Prostate gland (tissue), 2 donors: ENCODE data around the gene RNF26. TPM values are rescaled to one million over a fixed set of nuclear protein-coding genes. Genes with fewer than 3 reads are reported as not detected.

Source experiments
- DNase-seq: peaks from one replicate; pipeline ENCODE4 v3.0.0-alpha.2; 2019; ENCODE audit warnings: low spot score
- H3K27ac ChIP-seq, 2 donors: fragments of 200-600 bp; sonication (generic); 2 replicates each; pipeline ENCODE4 v1.5.1; 2017 to 2019
- H3K27me3 ChIP-seq: fragments of 200-600 bp; sonication (generic); replicated peaks from 2 replicates; pipeline ENCODE4 v1.5.1; 2019; ENCODE audit not compliant: insufficient read depth
- H3K36me3 ChIP-seq, 2 donors: fragments of 200-600 bp; sonication (generic); 1 replicate in 1 of 2; 2 replicates in 1 of 2; pipeline versions ENCODE4 v1.5.1 to v1.8.1; 2017 to 2019
- H3K4me1 ChIP-seq: fragments of 200-600 bp; sonication (generic); replicated peaks from 2 replicates; pipeline ENCODE4 v1.5.1; 2019
- H3K4me3 ChIP-seq, 2 donors: fragments of 200-600 bp; sonication (generic); 2 replicates each; pipeline ENCODE4 v1.5.1; 2017 to 2019
- H3K9me3 ChIP-seq: fragments of 200-600 bp; sonication (generic); 2 replicates; pipeline ENCODE4 v1.5.1; 2017
- POLR2A ChIP-seq: fragments of 450-650 bp; IDR thresholded peaks from one replicate; pipeline ENCODE4 v1.6.1; 2016; ENCODE audit warnings: antibody characterized with exemption, mild to moderate bottlenecking
- POLR2AphosphoS5 ChIP-seq: sonication (generic); formaldehyde crosslinking; IDR thresholded peaks from one replicate; pipeline ENCODE4 v1.6.1; 2017; ENCODE audit warnings: antibody characterized with exemption
- WGBS: methylation state at CpG from one replicate; pipeline ENCODE4 v1.1.5; 2018; 5-methylcytosine and 5-hydroxymethylcytosine counted together
- intact Hi-C: fragments of 100-400 bp; cut with DNase I; formaldehyde crosslinking; loops from one replicate; pipeline ENCODE4 v1.14.2; 2022
- total RNA-seq, 2 donors: library from RNA; depleted of rRNA; stranded (reverse); fragments of >200 nt; gene quantifications; one replicate each; pipeline ENCODE4 v1.1.0, GENCODE V29; 2016
- TF ChIP-seq, protein P1 (sequence below), 4 experiments: fragments of 200-600 bp in 2 of 4; fragments of 450-650 bp in 2 of 4; sonication (generic) in 2 of 4; IDR thresholded peaks; 1 replicate in 3 of 4; 2 replicates in 1 of 4; pipeline ENCODE4 v1.5.1; 2016 to 2019; ENCODE audit warnings: antibody characterized with exemption in 4 of 4, mild to moderate bottlenecking in 2 of 4, moderate library complexity in 2 of 4

The RNF26 gene
- total RNA-seq, result 10 to 100 TPM; 17.6 to 34.2 TPM

DNA sequence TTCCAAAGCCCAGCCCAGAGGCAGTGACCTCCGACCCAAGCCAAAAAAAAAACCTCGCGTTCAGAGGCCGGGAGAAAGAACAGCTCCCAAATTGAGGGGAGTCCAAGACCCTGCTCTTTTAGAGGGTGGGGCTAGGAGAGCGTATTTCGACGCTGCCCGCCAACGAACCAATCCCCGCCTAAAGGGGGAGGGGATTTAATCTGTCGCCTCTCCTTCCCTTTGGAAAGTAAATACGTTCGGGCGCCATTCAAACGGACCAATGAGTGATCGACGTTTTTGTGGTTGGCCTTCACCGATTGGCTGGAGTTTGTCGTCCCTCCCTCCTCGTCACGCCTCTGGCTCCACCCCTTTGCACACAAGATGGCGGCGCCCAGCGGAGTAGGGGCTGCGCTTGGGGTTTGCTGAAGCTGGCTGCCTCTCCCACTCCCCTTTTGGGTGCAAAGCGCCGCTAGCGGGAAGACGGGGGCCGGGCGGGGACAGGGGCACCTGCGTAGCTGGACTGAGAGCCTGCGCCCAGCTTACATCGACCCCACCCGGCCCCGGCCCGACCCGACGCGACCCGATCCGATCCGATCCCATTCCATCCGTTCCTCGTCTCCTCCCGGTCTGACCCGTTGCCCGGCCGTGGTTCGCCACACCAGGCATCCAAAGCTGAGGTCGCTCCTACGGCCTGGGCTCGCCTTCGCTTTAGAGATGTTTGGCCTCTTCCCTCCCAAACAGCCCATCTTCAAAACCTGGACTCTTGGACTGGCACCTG, at the start of gene RNF26:
Gene RNF26, plus strand, starts transcription at position 354 of the 757 bp plus-strand sequence. CDS start 596 bp downstream, outside the sequence.
- DNase-seq, result peak; percentile 97
- Histone ChIP-seq H3K4me1 (peaks cover 11% of the 10 kb centered on the region), H3K9me3 (no peaks in the 10 kb centered on the region), H3K36me3 (no peaks in the 10 kb centered on the region), H3K27ac (peak within 1 kb of the TSS; percentile 77 to 80), H3K4me3 (peak within 1 kb of the TSS; percentile 63 to 84), H3K27me3 (no peaks in the 10 kb centered on the region)
- TF ChIP-seq POLR2AphosphoS5 (peak; percentile 95), POLR2A (peak; percentile 70)
- TF ChIP-seq, protein P1, sequence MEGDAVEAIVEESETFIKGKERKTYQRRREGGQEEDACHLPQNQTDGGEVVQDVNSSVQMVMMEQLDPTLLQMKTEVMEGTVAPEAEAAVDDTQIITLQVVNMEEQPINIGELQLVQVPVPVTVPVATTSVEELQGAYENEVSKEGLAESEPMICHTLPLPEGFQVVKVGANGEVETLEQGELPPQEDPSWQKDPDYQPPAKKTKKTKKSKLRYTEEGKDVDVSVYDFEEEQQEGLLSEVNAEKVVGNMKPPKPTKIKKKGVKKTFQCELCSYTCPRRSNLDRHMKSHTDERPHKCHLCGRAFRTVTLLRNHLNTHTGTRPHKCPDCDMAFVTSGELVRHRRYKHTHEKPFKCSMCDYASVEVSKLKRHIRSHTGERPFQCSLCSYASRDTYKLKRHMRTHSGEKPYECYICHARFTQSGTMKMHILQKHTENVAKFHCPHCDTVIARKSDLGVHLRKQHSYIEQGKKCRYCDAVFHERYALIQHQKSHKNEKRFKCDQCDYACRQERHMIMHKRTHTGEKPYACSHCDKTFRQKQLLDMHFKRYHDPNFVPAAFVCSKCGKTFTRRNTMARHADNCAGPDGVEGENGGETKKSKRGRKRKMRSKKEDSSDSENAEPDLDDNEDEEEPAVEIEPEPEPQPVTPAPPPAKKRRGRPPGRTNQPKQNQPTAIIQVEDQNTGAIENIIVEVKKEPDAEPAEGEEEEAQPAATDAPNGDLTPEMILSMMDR (IDR thresholded peaks at IDR 0.05), result no peak
- intact Hi-C loops, result no loop called here
- WGBS, result 0% methylated on average over 48 of the region's 54 CpGs

DNA sequence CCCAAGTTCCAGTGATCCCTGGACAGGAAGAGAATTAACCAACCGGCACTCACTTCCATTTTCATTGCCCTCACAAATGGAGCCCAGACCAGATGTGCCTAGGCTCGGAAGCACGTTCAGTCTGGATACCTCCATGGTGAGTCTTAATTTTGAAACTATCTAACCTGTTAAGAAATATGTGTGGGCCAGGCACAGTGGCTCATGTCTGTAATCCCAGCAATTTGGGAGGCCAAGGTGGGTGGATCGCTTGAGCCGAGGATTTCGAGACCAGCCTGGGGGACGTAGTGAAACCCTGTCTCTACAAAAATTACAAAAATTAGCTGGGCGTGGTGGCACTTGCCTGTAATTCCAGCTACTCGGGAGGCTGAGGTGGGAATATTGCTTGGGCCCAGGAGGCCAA, 48.9 kb upstream of the RNF26 start:
- no peak overlapping the region for H3K4me3 ChIP-seq
- intact Hi-C loops, result loop anchor here (5.0 kb wide), 1 partner anchor 78 kb away; the partner anchor contains the start of gene CBL
- no peak overlapping the region for H3K27ac ChIP-seq

DNA sequence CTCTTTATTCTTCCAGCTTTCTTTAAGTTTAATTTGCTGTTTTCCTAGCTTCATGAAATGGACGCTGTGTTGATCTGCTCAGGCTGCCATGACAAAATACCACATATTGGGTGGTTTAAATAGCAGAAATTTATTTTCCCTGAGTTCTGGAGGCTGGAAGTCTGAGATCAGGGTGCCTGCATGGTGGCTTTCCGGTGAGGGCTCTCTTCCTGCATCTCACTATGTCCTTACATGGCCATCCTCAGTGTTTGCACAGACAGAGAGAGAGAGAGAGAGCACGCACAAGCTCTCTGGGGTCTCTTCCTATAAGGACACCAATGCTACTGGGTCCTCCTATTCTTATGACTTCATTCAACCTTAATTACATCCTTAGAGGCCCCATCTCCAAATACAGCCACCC, 46.1 kb upstream of the RNF26 start:
- Histone ChIP-seq H3K27me3 (no peaks in the 10 kb centered on the region), H3K27ac (no peak overlapping the region), H3K9me3 (no peaks in the 10 kb centered on the region), H3K4me3 (no peak overlapping the region), H3K36me3 (no peaks in the 10 kb centered on the region), H3K4me1 (no peaks in the 10 kb centered on the region)
- intact Hi-C loops, result loop anchor here (5.0 kb wide), 1 partner anchor 81 kb away; the partner anchor contains the start of gene CBL
- no peak for DNase-seq
- TF ChIP-seq, protein P1 (IDR thresholded peaks at IDR 0.05), result no peak
- no peak for TF ChIP-seq POLR2AphosphoS5
- TF ChIP-seq POLR2A, result no peak
- 85% methylated on average over 3 of the region's 3 CpGs for WGBS

More for the DNA sequence above, 48.9 kb upstream of the RNF26 start:
- TF ChIP-seq POLR2A (no peak), POLR2AphosphoS5 (no peak)
- TF ChIP-seq, protein P1 (IDR thresholded peaks at IDR 0.05), result no peak
- 94% methylated on average over 9 of the region's 9 CpGs for WGBS
- H3K27me3 ChIP-seq, result no peaks in the 10 kb centered on the region
- H3K36me3 ChIP-seq, result no peaks in the 10 kb centered on the region
- no peaks in the 10 kb centered on the region for H3K4me1 ChIP-seq
- H3K9me3 ChIP-seq, result no peaks in the 10 kb centered on the region
- DNase-seq, result no peak

DNA sequence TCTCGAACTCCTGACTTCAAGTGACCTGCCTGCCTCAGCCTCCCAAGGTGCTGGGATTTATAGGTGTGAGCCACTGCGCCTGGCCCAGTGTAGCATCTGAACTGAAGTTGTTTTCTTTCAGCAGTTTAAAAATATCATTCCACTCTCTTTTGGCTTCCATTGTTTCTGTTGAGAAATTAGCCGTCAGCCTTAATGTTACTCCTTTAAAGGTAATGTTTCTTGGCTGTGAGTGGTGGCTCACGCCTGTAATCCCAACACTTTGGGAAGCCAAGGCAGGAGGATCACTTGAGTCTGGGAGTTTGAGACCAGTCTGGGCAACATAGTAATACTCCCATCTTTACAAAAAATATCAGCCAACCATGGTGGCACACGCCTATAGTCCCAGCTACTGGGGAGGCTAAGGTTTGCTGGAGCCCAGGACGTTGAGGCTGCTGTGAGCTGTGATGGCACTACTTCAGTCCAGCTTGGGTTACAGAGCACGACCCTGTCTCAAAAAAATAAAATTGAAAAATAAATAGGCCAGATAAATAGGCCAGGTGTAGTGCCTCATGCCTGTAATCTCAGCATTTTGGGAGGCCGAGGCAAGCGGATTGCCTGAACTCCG, 43.3 kb upstream of the RNF26 start:
- TF ChIP-seq POLR2AphosphoS5, result no peak
- TF ChIP-seq, protein P1 (IDR thresholded peaks at IDR 0.05), result no peak
- no peak for TF ChIP-seq POLR2A
- Histone ChIP-seq H3K36me3 (no peaks in the 10 kb centered on the region), H3K4me3 (no peak overlapping the region), H3K4me1 (no peaks in the 10 kb centered on the region), H3K9me3 (no peaks in the 10 kb centered on the region), H3K27ac (no peak overlapping the region), H3K27me3 (no peaks in the 10 kb centered on the region)
- intact Hi-C loops, result no loop called here
- DNase-seq, result no peak
- WGBS, result 96% methylated on average over 10 of the region's 10 CpGs
